ENCODE data around the gene LDLRAD2.

GRCh38 chr1:21834094-21834493, 22.0 kb downstream of the LDLRAD2 start:
- TF ChIP-seq YBX1 (IDR thresholded peaks at IDR 0.05) (no peak), SMARCA5 (IDR thresholded peaks at IDR 0.05) (no peak), NFYB (IDR thresholded peaks at IDR 0.05; ENCODE audit: insufficient read depth, low read depth, low read length) (no peak), TAF1 (IDR thresholded peaks at IDR 0.05; ENCODE audit: borderline replicate concordance, low read depth, low read length) (no peak), JUND (IDR thresholded peaks at IDR 0.05; ENCODE audit: low read depth, low read length) (no peak), BACH1 (IDR thresholded peaks at IDR 0.05; ENCODE audit: borderline replicate concordance) (no peak), POLR2A (IDR thresholded peaks at IDR 0.05; ENCODE audit: low read depth, low read length) (no peak), ELK1 (IDR thresholded peaks at IDR 0.05; ENCODE audit: low read depth, low read length) (no peak)
- TF ChIP-seq, protein P1, sequence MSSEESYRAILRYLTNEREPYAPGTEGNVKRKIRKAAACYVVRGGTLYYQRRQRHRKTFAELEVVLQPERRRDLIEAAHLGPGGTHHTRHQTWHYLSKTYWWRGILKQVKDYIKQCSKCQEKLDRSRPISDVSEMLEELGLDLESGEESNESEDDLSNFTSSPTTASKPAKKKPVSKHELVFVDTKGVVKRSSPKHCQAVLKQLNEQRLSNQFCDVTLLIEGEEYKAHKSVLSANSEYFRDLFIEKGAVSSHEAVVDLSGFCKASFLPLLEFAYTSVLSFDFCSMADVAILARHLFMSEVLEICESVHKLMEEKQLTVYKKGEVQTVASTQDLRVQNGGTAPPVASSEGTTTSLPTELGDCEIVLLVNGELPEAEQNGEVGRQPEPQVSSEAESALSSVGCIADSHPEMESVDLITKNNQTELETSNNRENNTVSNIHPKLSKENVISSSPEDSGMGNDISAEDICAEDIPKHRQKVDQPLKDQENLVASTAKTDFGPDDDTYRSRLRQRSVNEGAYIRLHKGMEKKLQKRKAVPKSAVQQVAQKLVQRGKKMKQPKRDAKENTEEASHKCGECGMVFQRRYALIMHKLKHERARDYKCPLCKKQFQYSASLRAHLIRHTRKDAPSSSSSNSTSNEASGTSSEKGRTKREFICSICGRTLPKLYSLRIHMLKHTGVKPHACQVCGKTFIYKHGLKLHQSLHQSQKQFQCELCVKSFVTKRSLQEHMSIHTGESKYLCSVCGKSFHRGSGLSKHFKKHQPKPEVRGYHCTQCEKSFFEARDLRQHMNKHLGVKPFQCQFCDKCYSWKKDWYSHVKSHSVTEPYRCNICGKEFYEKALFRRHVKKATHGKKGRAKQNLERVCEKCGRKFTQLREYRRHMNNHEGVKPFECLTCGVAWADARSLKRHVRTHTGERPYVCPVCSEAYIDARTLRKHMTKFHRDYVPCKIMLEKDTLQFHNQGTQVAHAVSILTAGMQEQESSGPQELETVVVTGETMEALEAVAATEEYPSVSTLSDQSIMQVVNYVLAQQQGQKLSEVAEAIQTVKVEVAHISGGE (CRISPR knock-in tag; IDR thresholded peaks at IDR 0.05), result no peak
- TF ChIP-seq, protein P2, sequence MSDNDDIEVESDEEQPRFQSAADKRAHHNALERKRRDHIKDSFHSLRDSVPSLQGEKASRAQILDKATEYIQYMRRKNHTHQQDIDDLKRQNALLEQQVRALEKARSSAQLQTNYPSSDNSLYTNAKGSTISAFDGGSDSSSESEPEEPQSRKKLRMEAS (IDR thresholded peaks at IDR 0.05; ENCODE audit: low read depth, low read length), result no peak

Measured in GM12878 (cell line).